HG02840 (cell line): ENCODE measurements around the gene TMEM258.

ENCODE experiments used
- ATAC-seq: cut with Tn5 transposase; IDR thresholded peaks from one replicate; pipeline ENCODE4 v1.9.1; 2021; ENCODE audit warnings: mild to moderate bottlenecking, moderate library complexity, moderate number of reproducible peaks; ENCODE audit not compliant: unreplicated experiment, low FRiP score

TMEM258 gene

DNA sequence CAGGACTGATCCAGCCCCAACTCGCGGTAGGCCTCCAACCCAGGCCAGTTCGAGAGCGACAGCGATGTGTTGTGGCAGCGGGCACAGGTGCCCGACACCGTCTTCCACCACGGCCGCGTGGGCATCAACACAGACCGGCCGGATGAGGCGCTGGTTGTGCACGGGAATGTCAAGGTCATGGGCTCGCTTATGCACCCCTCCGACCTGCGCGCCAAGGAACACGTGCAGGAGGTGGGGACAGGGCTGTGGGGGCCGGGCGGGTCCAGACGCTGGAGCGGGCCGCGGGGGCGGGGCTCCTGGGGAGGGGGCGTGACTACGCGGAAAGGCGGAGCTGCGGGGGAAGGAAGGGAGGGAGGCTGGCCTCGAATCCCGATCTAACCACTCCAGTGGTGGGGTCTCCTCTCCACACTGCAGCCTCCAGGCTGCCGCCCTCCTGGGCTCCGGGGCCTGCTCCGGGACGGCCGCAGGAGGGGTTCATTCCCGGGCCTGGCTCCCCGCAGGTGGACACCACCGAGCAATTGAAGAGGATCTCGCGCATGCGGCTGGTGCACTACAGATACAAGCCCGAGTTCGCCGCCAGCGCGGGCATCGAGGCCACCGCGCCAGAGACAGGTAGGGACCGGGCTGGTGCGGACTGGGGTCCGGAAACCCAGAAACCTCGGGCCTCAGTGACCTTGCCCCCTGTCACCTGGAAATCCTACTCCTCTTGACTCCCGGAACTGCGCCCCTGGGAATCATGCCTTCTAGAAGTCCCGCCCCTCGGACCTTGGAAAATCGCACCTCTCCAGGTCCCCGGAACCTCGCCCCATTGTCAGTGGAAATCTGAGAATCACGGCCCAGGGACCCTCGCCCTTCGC is 14.9 kb downstream of the TMEM258 start:
- ATAC-seq, result no peak

DNA sequence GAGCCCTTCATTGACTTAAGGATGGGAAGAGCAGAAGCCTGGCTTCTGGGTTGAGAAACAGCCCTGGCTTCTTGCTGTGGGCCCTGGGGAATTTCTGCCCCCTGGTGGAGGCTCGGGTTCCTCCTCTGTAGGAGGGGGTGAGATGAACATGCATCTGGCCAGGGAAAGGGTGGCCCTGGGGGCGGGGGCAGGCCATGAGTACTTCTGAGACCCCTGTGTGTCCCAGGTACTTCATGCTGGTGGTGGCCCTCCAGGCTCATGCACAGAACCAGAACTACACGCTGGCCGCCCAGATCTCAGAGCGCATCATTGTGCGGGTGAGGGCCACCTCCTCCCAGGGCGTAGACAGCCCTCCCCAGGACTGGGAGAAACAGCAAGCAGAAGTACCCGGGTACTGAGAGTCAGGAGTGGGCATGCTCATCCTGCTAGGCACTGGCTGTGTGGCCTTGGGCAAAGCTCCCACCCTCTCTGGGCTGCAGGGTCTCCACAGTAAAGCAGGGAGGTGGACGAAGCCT is 15.8 kb downstream of the TMEM258 start:
- ATAC-seq, result no peak

DNA sequence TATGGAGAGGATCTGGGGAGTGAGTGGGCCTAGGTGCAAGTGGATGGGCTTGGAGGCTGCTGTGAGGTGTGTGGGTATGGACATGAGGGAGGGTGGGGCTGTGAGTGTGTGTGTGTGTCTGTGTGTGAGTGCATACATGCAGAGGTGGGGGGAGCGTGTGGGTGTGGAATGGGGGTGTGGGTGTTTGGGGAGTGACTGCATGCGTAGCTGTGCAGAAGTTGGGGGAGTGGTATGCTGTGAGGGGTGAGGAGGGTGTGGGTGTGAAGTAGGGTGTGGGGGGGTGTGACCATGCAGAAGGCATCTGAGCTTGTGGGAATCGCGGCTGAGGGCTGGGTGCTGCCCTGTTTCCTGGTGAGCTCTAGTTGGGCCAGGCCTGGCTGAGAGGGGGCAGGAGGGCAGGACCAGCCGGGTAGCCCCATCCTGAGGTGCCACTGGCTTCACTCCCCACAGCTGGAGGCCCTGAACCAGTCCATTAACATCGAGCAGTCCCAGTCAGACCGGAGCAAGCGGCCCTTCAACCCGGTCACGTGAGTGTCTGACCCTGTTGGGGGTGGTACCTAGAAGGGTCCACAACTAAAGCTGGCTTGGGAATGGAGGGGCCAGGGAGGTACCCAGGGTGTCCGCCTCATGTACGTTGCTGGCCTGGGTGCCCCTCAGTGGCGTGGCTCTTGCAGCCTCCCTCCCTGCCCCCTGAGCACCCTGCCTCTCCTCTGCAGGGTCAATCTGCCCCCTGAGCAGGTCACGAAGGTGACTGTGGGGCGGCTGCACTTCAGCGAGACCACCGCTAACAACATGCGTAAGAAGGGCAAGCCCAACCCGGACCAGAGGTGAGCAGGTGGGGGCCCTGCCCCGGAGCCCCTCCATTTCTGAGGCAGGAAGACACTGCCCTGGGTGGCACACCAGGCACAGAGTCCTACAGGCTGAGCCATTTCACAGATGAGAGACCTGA is 16.5 kb downstream of the TMEM258 start:
- ATAC-seq, result no peak

DNA sequence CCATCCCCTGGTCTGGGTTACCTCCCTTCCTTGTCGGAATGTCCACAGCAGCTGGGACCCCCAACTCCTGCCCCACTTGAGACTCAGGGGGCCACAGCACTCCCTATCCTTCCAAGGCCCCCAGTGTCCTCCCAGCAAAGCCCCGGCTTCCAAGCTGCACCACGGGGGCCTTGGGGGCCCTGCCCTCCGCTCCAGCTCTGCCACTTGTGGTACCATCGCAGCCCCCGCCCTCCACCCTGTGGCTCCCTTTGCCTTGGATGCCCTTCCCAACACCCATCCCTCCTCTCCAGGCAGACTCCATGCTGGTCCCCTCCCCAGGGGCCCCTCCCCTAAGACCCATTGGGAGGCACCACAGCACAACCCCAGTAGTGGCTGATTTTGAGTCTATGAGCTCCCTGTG is 17.3 kb downstream of the TMEM258 start:
- ATAC-seq, result no peak

DNA sequence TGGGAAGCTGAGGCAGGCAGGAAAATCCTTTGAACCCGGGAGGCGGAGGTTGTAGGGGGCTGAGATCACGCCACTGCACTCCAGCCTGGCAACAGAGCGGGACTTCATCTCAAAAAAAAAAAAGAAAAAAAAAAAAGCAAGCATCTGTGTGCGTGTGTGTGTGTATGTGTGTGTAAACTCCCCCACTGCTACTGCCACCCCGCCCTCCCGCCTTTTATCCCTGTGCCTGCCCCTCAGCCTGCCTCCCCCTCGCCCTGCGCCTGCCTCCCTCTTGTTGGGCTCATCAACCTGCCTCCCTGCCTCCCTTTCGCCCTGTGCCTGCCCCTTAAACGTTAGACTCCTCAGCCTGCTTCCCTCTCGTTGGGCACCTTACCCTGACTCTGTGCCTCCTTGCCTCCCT is 18.0 kb downstream of the TMEM258 start:
- ATAC-seq, result no peak

DNA sequence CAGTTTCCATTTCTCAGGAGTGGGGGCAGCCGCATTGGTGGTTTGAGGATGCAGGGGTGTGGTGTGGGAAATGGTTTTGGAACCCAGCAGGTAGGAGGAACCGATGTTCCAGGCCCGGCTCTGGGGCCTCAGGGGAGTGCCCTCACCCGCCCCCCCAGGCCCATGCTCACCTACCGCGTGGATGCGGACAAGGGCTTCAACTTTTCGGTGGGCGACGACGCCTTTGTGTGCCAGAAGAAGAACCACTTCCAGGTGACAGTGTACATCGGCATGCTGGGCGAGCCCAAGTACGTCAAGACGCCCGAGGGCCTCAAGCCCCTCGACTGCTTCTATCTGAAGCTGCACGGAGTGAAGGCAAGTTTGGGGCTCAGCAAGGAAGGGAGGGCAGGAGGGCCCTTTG is 18.6 kb downstream of the TMEM258 start:
- no peak for ATAC-seq

DNA sequence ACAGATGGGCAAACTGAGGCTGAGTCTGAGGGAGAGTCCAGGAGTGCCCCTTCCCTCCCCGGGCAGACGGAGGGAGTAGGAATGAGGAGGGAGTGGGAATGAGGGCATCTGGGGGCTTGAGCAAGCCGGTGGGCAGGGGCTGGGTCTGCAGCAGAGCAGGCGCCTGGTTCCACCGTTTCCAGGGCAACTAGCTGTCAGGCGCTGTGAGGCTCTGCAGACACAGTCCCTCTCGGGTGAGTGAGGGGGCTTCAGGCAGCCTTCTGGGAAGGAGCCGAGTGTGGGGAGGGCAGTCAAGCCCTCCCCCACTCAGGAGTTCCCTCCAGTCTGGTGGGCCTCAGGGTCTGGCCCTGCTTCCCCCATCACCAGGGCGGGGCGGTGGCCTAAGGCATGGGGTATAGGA is 19.0 kb downstream of the TMEM258 start:
- no peak for ATAC-seq

DNA sequence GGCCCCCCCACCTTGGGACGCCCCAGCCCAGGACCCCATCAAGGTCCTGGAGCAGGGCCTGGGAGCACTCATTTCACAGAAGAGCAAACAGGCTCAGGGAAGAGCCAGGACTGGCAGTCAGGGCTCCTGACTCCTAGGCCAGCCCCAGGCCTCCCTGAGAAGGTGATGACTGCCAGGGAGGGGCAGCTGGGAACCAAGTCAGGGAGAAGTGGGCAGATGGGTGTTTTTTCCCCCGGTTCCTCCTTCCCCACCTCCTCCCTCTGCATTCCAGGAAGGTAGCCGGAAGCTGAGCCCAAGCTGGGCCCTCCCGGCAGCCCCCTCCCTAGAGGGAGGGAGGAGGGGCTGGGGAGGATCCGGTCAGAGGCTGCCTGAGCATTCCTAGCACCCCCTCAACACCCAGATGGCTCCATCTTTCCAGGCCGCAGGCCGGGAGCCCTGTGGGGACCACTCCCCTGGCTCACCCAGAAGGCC is 20.4 kb downstream of the TMEM258 start:
- ATAC-seq, result no peak

DNA sequence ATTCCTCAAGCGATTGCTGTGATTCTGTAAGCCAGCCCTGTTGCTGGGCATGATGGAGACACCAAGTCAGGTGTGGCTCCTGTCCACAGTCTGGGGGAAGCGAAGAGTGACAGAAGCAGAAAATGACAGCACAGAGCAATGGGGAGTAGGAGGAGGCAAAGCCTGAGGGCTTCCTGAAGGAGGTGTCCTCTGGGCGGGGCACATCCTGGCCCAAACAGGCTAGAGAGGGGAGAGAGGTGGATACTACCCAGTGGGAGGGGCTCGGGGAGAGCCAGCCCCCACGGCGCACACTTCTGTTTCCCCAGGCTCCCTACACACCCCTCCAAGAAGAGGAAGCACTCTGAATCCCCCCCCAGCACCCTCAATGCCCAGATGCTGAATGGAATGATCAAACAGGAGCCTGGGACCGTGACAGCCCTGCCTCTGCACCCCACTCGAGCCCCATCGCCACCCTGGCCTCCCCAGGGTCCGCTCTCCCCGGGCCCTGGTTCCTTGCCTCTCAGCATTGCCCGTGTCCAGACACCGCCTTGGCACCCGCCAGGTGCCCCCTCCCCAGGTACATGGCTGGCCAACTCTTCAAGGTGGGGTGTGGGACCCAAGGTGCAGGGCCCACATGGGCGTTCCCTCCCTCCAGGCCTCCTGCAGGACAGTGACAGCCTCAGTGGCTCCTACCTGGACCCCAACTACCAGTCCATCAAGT is 21.1 kb downstream of the TMEM258 start:
- no peak for ATAC-seq

DNA sequence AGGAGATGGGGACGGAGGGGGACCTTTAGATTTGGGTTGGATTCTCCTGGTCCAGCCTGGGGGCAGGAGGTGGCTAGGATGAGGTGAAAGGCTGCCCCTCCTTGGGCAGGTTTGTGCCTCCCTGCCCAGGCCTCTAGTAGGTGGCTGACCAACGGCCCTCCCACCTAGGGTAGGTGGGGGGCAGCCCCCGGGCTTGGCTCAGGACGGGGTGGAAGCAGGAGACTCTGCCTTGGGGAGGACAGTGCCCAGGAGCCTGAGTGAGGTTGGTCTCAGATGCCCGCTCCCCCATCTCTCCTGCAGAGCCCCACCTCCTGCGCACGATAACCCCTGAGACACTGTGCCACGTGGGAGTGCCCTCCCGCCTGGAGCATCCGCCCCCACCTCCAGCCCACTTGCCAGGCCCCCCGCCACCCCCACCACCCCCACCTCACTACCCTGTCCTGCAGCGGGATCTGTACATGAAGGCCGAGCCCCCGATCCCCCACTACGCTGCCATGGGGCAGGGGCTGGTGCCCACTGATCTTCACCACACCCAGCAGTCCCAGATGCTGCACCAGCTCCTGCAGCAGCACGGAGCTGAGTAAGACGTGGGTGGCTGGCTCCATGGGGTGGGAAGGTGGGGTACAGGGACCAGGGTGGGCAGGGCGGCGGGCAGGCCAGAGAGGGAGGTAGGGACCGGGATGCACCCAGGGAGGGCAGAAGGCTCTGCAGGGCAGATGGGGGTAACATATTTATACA is 22.3 kb downstream of the TMEM258 start:
- no peak for ATAC-seq

DNA sequence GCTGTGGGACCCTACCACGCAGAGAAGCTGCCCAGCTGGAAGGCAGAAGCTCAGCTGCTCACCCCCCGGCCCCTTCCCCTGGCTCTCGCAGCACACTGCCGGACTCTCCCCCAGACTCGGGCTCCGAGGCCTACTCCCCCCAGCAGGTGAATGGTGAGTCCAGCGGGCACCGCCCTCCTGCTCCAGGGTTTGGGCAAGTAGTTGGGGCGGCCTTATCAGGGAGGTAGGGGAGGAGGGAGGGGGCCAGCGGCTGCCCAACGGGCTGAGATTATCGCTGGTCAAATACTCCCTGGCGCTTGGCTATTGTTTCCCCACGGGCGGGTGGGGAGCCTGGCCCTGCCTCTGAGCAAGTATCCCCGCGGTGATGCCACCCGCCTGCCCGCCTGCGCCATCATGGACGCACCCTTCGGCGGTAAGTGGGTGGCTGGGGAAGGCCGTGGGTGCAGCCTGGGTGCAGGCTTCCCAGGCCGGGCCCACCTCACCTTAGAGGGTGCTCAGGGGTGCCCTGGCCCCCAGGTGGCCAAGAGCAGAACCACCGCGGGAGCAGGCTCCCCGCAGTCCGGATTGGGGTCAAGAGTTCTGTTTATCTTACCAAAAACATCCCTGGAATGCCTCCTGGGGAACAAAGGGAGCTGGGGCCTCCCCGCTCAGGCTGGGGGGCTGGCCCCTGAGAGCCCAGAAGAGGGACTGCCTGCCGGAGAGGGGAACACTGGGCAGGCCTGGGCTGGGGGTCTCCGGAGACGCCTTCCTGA is 23.1 kb downstream of the TMEM258 start:
- ATAC-seq, result no peak

DNA sequence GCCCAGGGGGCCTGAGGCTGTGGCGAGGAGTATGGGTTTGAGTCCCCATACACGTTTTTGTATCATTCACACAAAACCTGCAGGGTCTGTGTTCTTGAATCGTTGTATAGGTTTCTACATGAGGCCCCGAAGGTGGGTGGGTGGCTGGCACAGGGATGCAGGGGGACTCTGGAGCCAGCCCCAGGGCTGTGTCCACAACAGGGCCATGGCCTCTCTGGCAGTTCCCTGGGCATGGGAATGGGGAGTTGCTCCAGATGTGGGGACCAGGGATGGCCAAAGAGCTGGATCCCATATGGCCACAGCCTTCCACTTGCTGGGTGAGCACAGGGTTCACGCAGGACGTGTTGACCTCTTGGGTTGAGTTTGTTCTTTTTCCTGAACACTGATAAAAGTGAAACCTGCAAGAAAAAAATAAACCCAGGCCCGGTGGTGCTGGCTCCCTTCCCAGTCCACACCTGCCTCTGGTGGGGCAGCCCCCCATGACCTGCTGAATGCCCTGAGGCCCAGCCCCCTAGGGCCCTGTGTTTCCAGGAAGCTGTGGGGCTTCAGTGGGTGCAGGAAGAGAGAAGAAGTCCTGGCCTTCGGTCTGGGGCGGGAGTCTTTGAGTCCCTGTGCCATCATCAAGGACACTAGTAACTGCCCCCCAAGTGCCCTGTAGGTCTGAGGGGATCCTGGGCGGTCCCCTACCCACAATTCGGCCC is 23.9 kb downstream of the TMEM258 start:
- no peak for ATAC-seq

DNA sequence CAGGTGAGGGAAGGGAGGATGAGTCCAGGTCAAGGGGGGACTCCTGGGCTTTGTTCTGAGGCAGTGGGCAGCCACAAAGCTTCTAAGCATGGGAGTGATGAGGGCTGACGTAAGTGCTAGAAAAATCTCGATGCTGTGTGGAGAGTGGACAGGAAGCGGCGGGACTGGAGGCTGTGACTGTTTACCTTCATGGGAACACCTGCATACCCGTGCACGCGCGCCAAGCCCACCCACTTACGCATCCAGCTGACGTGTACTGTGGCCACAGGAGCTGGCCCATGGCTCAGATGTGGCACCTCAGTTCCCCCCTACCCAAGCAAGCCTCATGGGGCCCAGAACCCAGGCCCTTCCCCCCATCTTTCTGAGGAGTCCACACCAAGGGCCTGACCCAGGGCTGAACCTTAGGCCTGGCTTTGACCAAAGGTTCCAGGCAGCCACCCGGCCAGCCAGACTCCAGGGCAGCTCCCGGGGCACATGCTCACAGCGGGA is 26.0 kb downstream of the TMEM258 start:
- no peak for ATAC-seq

DNA sequence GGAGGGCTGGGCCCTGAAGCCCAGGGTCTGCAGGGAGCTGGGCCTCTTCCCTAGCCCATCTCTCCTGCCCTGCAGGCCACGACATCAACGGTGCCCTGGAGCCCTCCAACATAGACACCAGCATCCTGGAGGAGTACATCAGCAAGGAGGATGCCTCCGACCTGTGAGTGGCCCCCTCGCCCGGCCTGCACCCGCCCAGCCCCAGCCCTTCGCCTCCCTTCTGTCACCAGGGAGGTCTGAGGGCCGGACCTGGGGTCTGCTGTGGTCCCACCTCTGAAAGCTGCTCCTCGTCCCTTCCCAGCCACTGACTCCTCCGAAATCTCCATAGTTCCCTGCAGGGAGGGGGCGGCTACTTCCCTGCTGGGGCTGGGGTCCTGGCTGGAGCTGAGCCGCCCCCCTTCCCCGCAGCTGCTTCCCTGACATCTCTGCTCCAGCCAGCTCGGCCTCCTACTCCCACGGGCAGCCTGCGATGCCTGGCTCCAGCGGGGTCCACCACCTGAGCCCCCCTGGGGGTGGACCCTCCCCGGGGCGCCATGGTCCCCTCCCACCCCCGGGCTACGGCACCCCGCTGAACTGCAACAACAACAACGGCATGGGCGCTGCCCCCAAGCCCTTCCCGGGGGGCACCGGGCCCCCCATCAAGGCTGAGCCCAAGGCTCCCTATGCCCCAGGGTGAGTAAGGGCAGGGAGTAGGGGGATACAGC is 26.7 kb downstream of the TMEM258 start:
- no peak for ATAC-seq

DNA sequence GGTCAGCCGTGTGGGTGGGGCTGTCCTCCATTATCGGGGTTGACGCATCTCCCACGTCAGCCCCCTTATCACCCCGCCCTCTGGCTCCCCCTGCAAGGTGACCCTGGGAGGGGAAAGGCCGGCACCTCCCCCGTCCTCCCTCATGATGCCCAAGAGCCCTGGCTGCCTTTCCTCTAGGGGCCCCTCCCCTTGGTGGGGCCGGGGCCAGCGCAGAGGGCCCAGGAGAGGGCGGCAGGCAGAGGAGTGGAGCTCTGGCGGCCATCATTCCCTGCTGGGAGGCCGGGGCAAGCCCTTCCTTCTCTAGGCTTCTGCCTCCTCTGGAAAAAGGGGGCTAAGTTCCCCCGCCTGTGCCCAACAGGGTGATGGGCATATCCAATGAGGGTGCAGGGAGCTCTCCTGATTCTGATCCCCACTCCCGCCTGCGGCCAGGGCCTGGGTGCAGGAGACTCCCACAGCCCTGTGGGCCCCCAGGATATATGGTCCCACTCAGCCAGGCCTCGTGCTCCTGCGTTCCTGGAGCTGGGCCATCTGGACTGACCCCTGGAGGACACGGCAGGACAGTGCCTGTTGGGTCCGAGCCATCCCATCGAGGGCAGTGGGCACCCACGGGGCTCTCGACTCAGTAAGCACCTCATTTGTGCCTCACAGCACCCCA is 27.7 kb downstream of the TMEM258 start:
- no peak for ATAC-seq

DNA sequence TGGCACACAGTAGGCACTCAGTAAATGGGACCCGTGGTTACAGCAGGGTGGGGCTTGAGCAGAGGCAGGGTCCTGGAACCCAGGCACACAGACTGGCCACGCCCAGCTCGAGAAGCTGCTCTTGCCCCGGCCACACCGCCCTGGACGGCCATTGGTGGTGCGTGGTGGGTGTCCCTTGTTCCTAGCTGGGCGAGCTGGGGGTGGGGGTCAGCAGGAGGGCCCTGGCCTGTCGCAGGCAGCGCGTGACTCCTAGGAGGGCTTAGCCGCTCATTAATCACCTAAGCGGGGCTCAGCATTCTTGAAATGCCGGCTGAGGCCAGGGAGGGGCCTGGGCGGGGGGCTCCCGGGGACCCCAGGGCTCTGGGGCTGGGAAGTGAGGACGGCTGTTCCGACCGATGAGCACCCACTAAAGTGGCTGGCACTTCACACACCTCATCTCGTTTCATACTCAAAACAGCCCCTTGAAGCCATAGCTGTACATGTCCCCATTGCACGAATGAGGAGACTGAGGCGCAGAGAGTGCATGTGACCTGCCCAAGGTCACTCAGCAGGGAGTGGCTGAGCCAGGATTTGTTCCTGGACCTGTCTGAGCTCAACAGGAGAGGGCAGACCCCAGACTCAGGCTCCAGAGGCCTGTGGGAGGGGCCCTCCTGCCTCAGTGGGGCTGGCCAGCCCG is 28.3 kb downstream of the TMEM258 start:
- ATAC-seq, result no peak

DNA sequence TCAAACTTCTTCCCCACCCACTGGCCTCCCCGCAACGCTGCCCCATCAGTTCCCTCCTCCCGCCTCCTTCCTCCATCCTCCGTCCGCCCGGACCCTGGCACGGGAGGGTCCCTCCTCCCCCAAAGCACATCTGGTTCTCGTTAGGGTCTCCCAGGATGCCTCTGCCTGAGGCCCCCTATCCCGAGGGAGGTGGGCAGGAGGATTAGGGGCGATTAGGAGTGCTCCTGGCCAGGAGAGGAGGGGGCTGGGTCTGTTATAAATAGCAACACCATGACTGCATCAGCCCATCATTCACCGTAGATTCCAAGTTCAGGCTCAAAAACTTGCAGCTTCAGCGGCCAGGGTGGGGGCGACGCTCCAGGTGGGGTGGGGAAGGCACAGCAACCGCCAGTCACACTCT is 29.6 kb downstream of the TMEM258 start:
- ATAC-seq, result no peak
